Type B pancreatic cell (in vitro differentiated cells): Measurements from ENCODE around the gene CEP63. TPM values are rescaled to one million over a fixed set of nuclear protein-coding genes. Genes with fewer than 3 reads are reported as not detected.

Source experiments
- DNase-seq: peaks from one replicate; pipeline ENCODE4 v3.0.0; 2021; ENCODE audit warnings: mixed read lengths; ENCODE audit not compliant: unreplicated experiment; ENCODE audit errors: extremely low spot score
- H3K27ac Mint-ChIP-seq: 2 replicates; pipeline ENCODE4 v1.8.0; 2021; ENCODE audit warnings: mild to moderate bottlenecking, mixed read lengths
- H3K27me3 Mint-ChIP-seq: 2 replicates; pipeline ENCODE4 v1.8.0; 2021; ENCODE audit warnings: mixed read lengths
- H3K36me3 Mint-ChIP-seq: 2 replicates; pipeline ENCODE4 v1.8.0; 2021; ENCODE audit warnings: mixed read lengths
- H3K4me1 Mint-ChIP-seq: one replicate; pipeline ENCODE4 v1.8.0; 2021; ENCODE audit warnings: mixed read lengths; ENCODE audit not compliant: unreplicated experiment
- H3K4me3 Mint-ChIP-seq: 2 replicates; pipeline ENCODE4 v1.8.0; 2021; ENCODE audit warnings: mild to moderate bottlenecking, mixed read lengths
- H3K9me3 Mint-ChIP-seq: 2 replicates; pipeline ENCODE4 v1.8.0; 2021; ENCODE audit warnings: mixed read lengths
- CTCF ChIP-seq: fragments of 200-600 bp; sonication (generic); conservative IDR thresholded peaks from 2 replicates; pipeline ENCODE4 v1.5.0; 2021; ENCODE audit warnings: antibody characterized with exemption, mild to moderate bottlenecking
- long read RNA-seq: library from polyadenylated mRNA; unstranded; transcript quantifications from one replicate; pipeline ENCODE4 v2.0.0, GENCODE V29; 2020
- total RNA-seq: library from RNA; stranded (reverse); gene quantifications from 2 replicates; pipeline ENCODE4 v1.2.1, GENCODE V29; 2021; ENCODE audit warnings: low replicate concordance

Gene CEP63
- 14.5 and 22.8 TPM in 2 replicates for total RNA-seq
- long read RNA-seq, partial matches to known transcripts, result 19 of 38 reads
- long read RNA-seq, other reads (novel, unspliced or antisense), result 16 of 38 reads

- Mint-ChIP-seq H3K27ac (peak within 1 kb of the TSS; percentile 97), H3K4me3 (peak within 1 kb of the TSS; percentile 99), H3K9me3 (no peaks in the 10 kb centered on the region), H3K4me1 (peaks cover 21% of the 10 kb centered on the region), H3K27me3 (no peaks in the 10 kb centered on the region), H3K36me3 (peaks cover 12% of the 10 kb centered on the region)
- DNase-seq, result peak; percentile 90
- no peak for TF ChIP-seq CTCF
Measured at GRCh38 chr3:134485718-134486576, at the start of gene CEP63, which contains the start of gene ANAPC13. TSS of gene CEP63 (plus strand) at chr3:134486057. CDS start at chr3:134495321, 9,264 bp downstream. TSS of gene ANAPC13 (minus strand) at chr3:134485985. CDS start at chr3:134482904, 3,081 bp downstream.

GRCh38 chr3:134437211-134437752 lies 48.6 kb upstream of the CEP63 start:
- no peaks in the 10 kb centered on the region for H3K36me3 Mint-ChIP-seq
- DNase-seq, result no peak
- H3K4me1 Mint-ChIP-seq, result no peaks in the 10 kb centered on the region
- H3K27ac Mint-ChIP-seq, result no peak overlapping the region
- H3K9me3 Mint-ChIP-seq, result peaks cover 7% of the 10 kb centered on the region
- no peak for TF ChIP-seq CTCF
- H3K27me3 Mint-ChIP-seq, result no peaks in the 10 kb centered on the region
- H3K4me3 Mint-ChIP-seq, result no peak overlapping the region

GRCh38 chr3:134441321-134441720 lies 44.5 kb upstream of the CEP63 start:
- Mint-ChIP-seq H3K36me3 (no peaks in the 10 kb centered on the region), H3K4me1 (no peaks in the 10 kb centered on the region), H3K9me3 (peaks cover 15% of the 10 kb centered on the region), H3K4me3 (no peak overlapping the region), H3K27ac (no peak overlapping the region), H3K27me3 (no peaks in the 10 kb centered on the region)
- no peak for TF ChIP-seq CTCF
- DNase-seq, result no peak

GRCh38 chr3:134441821-134442220 lies 44.0 kb upstream of the CEP63 start:
- Mint-ChIP-seq H3K4me1 (no peaks in the 10 kb centered on the region), H3K27ac (no peak overlapping the region), H3K4me3 (no peak overlapping the region), H3K36me3 (no peaks in the 10 kb centered on the region), H3K27me3 (no peaks in the 10 kb centered on the region), H3K9me3 (peaks cover 15% of the 10 kb centered on the region)
- DNase-seq, result no peak
- no peak for TF ChIP-seq CTCF

GRCh38 chr3:134445095-134445494 lies 40.8 kb upstream of the CEP63 start:
- peaks cover 15% of the 10 kb centered on the region for H3K9me3 Mint-ChIP-seq

More at GRCh38 chr3:134445095-134445494, 40.8 kb upstream of the CEP63 start:
- Mint-ChIP-seq H3K36me3 (no peaks in the 10 kb centered on the region), H3K4me3 (no peak overlapping the region), H3K27me3 (no peaks in the 10 kb centered on the region), H3K4me1 (peaks cover 13% of the 10 kb centered on the region), H3K27ac (no peak overlapping the region)
- DNase-seq, result no peak
- no peak for TF ChIP-seq CTCF
